Gastroesophageal sphincter (tissue), 3 donors: Measurements from ENCODE around the gene PPP2CA.

ENCODE experiments used
- EP300 ChIP-seq: sonication (generic); formaldehyde crosslinking; IDR thresholded peaks from one replicate; pipeline ENCODE4 v1.6.1; 2017; ENCODE audit warnings: antibody characterized with exemption, mild to moderate bottlenecking
- POLR2A ChIP-seq, 2 donors: fragments of 450-650 bp; IDR thresholded peaks; one replicate each; pipeline ENCODE4 v1.6.1; 2017; ENCODE audit warnings: antibody characterized with exemption in 2 of 2, mild to moderate bottlenecking in 2 of 2, moderate library complexity in 1 of 2
- POLR2AphosphoS5 ChIP-seq: sonication (generic); formaldehyde crosslinking; IDR thresholded peaks from one replicate; pipeline ENCODE4 v1.6.1; 2017; ENCODE audit warnings: antibody characterized with exemption
- TF ChIP-seq, protein P1 (sequence below), 4 experiments: fragments of 200-600 bp in 2 of 4; fragments of 450-650 bp in 2 of 4; sonication (generic) in 1 of 4; IDR thresholded peaks; one replicate each; pipeline ENCODE4 v1.5.1; 2017 to 2019; ENCODE audit warnings: antibody characterized with exemption in 4 of 4, mild to moderate bottlenecking in 2 of 4, moderate library complexity in 2 of 4

DNA sequence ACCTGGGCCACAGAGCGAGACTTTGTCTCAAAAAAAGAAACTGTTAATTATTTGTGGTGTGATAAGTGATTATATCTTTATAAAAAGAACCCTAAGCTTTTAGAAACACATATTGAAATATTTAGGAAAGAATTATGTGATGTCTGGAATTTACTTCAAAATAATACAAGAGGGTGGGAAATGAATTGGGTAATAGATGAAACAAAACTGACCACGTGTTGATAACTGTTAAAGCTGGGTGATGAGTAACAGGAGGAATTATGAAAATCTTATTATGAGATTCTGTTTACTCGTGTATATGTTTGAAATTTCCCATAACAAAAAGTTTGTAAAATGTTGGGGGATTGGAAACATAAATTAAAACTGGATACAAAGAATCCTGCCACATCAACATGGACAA lies 33.0 kb upstream of the PPP2CA start:
- TF ChIP-seq, protein P1, sequence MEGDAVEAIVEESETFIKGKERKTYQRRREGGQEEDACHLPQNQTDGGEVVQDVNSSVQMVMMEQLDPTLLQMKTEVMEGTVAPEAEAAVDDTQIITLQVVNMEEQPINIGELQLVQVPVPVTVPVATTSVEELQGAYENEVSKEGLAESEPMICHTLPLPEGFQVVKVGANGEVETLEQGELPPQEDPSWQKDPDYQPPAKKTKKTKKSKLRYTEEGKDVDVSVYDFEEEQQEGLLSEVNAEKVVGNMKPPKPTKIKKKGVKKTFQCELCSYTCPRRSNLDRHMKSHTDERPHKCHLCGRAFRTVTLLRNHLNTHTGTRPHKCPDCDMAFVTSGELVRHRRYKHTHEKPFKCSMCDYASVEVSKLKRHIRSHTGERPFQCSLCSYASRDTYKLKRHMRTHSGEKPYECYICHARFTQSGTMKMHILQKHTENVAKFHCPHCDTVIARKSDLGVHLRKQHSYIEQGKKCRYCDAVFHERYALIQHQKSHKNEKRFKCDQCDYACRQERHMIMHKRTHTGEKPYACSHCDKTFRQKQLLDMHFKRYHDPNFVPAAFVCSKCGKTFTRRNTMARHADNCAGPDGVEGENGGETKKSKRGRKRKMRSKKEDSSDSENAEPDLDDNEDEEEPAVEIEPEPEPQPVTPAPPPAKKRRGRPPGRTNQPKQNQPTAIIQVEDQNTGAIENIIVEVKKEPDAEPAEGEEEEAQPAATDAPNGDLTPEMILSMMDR (IDR thresholded peaks at IDR 0.05): no peak
- no peak for TF ChIP-seq POLR2AphosphoS5
- TF ChIP-seq POLR2A (IDR thresholded peaks at IDR 0.05): no peak
- no peak for TF ChIP-seq EP300
